GM21576 (cell line): ENCODE measurements around the gene SNRPB.
A peak's percentile ranks its signal among the peaks of the same experiment; 100 is the strongest.
"Not testable (repeated sequence)": the region's sequence is repeated elsewhere in the genome, so short reads cannot be mapped to it uniquely, and the experiment has no call there.

Source experiments
- ATAC-seq: cut with Tn5 transposase; IDR thresholded peaks from one replicate; pipeline ENCODE4 v1.9.1; 2021; ENCODE audit warnings: mild to moderate bottlenecking, moderate library complexity; ENCODE audit not compliant: unreplicated experiment

SNRPB gene

DNA sequence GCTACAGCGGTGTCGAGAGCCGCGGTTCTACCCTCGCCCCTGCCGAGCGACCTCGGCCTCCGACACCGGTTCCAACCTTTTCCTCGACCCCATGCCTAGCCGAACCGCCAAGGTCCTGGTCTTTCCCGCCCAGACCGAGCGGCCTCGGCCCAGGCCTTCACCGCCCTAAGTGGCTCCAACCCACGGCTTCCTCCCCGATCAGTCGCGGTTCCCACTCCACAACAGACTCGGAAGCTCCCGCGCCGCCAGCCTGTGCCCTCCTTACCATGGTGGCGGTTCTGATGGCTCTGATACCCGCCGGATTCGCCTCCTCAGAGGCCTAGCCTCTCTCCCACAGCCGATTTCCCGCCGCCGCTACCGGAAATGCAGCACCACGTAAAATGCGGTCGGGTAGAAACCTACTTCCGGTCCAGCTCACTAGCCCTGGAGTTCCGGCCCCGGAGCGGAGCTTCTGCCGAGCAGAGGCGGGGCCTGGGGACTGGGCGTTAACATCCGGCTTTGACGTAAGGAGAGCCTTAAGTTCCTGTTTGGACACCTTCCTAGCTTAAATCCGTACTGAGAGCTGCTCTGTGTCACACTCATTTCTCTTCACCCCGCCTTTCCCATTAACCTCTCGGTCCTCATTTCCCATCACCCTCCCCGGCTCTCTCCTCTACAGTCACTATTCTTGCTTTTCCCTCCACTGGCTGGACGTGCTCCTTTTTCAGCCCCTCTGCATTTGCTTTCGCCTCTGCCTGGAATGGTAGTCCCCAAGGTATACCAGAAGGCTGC, at the start of gene SNRPB:
SNRPB (minus strand) TSS at position 367 of the 771 bp plus-strand sequence; CDS start at position 268, 99 bp downstream.
- ATAC-seq: peak; percentile 97

DNA sequence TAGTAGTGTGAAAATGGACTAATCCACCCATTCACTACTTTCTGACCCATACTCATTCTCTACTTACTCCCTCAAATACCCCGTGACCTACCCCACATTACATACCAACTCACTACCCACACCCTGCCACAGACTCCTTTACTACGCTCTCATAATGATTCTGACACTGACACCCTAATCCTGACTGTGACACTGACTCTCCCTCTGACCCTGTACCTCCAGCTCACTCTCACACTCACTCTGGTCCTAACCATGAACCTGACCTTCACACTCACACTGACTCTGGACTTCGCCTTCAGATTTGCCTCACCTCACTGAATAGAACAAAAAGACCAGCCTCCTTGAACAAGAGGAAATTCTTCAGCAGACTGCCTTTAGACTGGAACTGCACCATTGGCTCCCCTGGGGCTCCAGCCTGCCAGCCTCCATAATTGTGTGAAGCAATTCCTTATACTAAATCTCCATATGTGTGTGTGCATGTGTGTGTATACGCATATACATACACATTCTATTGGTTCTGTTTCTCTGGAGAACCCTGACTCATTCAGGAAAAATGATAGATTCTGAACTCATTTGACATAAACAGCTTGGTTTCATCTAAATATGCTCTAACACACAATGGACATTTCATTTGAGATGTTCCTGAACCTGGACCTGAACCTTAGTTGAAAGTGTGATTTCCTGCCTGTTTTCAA, 48.7 kb upstream of the SNRPB start:
- no peak for ATAC-seq

DNA sequence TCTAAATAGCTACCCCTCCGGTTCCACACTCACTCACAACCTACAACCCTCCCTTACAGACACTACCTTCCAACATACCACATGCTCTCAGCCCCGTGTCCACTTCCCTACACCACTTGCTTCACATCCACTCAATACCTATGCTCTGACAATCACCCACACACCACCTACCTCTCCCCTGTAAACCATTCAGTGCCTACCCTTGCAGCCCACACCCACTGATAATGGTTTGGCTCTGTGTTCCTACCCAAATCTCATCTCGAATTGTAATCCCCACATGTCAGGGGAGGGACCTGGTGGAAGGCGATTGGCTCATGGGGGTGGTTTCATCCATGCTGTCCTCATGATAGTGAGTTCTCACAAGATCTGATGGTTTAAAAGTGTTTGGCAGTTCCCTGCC, 48.0 kb upstream of the SNRPB start:
- no peak for ATAC-seq

DNA sequence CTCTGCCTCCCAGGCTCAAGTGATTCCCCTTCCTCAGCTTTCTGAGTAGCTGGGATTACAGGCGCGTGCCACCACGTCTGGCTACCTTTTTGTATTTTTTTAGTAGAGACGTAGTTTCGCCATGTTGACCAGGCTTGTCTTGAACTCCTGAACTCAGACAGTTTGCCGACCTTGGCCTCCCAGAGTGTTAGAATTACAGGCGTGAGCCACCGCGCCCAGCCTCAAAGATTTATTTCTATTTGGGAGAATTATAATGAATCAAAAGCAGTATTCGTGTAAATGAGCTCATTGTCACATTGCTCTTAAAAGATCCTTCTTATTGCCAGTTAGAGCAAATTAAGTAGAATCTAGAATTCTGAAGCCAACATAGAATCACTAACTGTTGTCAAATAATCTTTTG, 47.5 kb upstream of the SNRPB start:
- ATAC-seq: no peak

DNA sequence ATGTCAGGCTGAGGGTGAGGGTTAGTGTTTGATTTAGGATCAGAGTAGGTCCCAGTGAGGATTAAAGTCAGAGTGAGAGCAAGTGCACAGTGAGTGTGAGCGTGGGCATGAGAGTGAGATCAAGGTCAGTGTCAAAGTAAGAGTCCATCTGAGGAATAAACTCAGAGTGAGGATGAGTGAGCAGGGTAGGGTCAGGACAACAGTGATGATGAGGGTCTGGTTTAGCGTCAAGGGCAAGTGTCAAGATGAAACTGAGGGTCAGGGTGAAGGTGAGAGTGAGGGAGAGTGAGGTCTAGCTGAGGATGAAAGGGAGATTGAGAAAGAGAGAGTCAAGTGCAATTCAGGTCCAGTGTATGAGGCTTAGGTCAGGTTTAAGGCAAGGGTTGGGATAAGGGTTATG, 45.8 kb upstream of the SNRPB start:
- ATAC-seq: no peak

DNA sequence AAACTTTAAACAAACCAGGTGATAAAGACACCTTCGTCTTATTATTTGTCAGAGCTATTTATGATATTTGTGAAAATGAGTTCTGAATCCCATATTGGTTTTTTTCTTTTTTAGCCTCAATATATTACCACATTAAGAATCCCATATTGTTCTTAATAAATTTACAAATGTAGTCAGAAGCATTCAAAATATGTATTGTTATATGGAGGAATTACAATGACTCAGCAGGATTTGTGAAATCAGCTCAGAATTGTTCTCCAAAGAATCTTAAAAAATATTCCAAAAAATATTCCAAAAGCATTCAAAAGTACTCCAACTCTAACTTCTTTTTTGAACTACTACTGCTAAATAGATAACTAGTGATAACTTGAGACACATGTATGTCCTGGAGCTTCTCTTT, 44.6 kb upstream of the SNRPB start:
- ATAC-seq: no peak

DNA sequence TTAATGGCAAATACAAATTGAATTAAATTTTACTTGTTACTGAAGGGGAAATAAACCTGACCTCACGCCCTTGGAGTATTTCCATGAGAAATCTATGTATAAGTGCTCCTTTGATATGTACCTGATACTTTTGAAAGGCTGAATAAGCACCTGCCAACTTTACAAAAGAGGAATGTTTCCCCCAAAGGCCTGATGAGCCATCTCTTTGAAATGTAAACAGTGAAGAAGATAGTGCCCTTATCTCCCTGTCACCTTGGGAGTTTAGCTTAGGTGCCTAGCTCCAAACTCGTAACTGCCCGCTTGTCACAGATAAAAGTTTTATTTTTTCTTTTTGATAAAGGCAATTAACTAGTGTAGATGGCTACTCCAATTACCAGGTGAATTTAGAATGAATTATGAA, 39.2 kb upstream of the SNRPB start:
- no peak for ATAC-seq

DNA sequence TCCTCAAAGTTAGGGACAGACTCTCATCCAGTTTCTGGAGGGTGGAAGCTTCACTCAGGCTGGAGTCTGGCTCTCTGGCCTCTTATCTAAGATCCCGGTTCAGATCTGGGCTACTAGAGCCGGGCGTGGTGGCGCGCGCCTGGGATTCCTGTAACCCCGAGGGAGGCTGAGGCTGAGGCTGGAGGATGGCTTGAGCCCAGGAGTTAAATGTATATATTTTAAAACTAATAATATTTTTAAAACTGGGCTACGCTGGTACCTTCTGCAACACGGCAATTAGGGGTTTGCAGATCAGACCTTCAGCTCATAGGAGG, 38.8 kb upstream of the SNRPB start:
- ATAC-seq: no peak

DNA sequence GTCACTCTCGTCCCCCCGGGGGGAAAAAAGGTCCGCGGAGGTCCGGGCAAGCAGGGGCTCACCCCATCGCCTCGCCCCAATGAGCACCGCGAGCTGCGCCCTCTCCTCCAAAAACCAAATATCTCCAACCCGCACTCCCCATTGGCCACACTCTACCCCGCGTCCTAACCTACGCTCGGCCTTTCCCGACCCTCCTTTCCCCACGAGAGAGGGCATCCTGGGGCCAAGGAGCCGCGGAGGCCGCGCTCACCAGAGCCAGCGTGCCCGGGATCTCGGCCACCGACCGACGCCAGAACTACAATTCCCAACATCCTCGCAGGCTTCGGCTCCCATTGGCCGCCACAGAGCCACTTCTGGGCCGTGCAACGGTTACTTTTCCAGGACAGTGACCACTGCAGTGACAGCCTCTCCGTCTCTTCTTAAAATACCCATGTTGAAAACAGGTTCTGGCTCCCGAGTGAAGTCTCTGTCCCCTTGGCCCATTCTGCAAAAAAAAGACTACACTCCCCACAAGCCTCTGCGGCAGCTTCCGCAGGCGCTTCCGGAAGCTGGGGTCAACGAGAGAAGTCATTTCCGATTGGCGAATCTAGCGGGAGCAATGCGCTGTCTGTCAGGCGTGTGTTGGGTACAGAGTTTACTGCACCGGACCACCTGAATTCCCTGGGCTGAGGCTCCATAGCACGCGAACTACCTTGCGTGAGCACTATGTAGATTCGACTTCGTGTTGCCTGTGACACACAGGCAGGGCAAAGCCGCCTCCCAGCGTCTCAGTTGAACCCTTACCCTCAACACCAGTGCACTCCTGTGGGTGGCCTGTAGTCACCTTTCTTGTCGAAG, 38.3 kb upstream of the SNRPB start, which contains the start of gene ZNF343:
ZNF343 (minus strand) TSS at position 285 of the 837 bp plus-strand sequence. CDS start 15,020 bp downstream, outside the sequence.
- ATAC-seq: peak; percentile 97

DNA sequence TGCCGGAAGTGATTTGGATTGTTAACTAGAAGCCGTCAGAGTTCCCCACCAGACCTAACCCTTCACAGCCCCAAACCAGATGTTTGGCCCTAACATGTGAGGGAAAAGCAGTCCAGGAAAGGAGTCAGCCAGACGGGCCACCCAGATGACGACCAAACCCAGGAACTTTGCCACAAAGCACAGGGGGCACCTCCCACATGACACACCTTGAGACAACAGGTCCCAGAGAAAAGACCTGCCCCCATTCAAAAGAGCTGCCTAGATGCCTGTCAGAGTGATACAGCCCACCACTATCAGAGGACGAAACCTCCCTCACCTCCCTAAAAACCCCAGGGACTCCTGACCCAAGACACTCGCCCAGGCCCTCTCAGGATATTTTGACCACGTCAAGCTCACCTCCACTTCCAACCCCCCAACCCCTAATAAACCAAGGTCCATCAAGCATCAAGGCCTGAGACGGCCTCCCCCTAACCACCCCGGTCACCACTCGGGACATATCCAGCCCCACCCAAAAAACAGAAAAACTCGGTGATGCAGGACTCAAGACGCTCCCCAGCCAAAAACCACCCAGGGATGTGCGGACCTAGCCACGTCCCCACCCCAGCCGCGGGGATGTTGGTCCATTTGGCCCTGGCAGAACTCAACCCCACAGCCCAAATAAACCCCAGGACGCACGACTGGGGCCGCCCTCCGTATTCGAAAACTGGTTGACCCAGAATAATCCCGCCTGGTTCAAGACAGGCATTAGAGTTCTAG, 37.5 kb upstream of the SNRPB start:
- no peak for ATAC-seq

DNA sequence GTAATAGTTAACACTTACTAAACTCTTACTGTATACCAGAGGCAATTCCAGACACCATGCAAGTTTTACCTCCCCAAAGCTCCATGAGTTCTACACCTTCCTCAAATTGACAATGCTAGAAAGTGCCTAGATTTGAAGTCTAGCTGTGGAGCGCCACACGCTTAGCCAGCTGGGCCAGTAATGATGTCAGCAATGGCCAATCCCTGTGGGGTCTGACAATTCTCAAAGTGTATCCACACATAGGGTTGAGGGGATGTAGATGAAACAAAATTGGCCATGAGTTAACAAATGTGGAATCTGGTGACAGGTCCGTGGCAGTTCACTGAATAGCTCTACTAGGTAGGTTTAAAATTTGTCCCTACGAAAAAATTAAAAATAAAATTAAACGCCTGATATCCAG, 36.9 kb upstream of the SNRPB start:
- ATAC-seq: no peak

DNA sequence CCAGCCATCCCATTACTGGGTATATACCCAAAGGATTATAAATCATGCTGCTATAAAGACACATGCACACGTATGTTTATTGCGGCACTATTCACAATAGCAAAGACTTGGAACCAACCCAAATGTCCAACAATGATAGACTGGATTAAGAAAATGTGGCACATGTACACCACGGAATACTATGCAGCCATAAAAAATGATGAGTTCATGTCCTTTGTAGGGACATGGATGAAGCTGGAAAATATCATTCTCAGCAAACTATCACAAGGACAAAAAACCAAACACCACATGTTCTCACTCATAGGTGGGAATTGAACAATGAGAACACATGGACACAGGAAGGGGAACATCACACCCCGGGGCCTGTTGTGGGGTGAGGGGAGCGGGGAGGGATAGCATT, 35.8 kb upstream of the SNRPB start:
- ATAC-seq: not testable (repeated sequence)

DNA sequence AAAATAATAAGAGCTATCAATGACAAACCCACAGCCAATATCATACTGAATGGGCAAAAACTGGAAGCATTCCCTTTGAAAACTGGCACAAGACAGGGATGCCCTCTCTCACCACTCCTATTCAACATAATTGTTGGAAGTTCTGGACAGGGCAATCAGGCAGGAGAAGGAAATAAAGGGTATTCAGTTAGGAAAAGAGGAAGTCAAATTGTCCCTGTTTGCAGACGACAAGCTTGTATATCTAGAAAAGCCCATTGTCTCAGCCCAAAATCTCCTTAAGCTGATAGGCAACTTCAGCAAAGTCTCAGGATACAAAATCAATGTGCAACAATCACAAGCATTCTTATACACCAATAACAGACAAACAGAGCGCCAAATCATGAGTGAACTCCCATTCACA, 34.2 kb upstream of the SNRPB start:
- not testable (repeated sequence) for ATAC-seq

DNA sequence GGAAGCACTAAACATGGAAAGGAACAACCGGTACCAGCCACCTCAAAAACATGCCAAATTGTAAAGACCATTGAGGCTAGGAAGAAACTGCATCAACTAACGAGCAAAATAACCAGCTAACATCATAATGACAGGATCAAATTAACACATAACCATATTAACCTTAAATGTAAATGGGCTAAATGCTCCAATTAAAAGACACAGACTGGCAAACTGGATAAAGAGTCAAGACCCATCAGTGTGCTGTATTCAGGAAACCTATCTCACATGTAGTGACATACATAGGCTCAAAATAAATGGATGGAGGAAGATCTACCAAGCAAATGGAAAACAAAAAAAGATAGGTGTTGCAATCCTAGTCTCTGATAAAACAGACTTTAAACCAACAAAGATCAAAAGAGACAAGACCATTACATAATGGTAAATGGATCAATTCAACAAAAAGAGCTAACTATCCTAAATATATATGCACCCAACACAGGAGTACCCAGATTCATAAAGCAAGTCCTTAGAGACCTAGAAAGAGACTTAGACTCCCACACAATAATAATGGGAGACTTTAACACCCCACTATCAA, 32.3 kb upstream of the SNRPB start:
- not testable (repeated sequence) for ATAC-seq

DNA sequence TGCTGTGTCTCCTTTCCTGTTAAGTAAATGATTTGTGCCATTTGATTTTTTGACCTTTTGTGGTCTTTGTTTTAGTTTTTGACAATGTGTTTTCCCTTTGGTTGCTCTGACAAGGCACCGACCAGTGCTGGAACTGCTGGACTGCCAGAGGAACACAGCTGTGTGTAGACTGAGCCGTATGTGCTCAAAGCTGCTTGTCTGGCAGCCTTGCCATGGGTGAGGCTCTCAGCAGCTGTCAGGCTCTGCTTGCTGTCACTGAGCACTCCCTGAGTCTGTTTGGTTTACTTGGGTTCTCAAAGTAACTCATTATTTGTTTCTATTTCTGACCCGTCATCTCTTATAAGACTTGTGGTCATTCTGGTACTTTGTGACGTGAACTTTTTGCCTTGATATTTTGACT, 15.1 kb upstream of the SNRPB start:
- no peak for ATAC-seq

DNA sequence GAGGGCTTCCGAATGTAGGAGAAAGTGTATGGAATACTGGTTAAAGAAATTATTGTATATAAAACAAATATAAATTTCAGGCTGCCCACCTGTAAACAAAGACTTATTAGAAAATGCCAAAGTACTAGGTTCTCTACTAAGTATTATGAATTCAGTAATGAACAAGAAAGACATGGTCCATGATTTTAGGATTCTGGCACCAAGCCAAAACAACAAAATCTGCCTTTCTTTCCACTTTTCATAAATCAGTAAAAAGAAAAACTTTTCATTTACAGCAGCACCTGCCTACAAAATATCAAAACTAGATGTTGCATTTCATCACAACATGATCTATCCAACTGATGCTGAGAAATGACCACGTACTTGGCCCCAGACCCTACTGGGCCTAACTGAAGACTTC, 14.5 kb upstream of the SNRPB start:
- no peak for ATAC-seq

DNA sequence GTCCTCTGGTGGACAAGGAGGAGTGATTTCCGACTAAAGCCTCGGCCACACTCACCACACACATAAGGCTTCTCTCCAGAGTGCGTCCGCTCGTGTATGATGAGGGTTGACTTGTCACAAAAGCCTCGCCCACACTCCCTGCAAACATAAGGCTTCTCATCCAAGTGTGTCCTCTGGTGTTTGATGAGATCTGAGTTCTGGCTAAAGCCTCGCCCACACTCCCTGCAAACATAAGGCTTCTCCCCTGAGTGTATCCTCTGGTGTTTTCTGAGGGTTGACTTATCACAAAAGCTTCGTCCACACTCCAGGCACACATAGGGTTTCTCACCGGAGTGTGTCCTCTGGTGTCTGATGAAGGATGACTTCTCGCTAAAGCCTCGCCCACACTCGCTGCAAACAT, 12.9 kb upstream of the SNRPB start:
- no peak for ATAC-seq

DNA sequence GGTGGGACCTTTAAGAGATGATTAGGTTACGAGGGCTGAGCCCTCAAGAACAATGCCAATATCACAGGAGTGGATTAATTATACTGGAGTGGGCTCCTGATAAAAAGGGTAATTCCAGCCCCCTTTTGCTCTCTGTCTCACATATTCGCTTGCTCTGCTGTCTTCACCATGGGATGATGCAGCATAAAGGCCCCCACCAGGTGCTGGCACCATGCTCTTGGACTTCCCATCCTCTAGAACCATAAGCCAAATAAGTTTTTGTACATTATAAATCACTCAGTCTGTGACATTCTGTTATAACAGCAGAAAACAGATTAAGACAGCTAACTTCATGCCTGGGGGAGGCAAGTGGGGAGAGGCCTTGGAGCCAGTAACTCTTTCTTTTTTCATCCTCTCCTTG, 9.8 kb upstream of the SNRPB start:
- ATAC-seq: no peak

DNA sequence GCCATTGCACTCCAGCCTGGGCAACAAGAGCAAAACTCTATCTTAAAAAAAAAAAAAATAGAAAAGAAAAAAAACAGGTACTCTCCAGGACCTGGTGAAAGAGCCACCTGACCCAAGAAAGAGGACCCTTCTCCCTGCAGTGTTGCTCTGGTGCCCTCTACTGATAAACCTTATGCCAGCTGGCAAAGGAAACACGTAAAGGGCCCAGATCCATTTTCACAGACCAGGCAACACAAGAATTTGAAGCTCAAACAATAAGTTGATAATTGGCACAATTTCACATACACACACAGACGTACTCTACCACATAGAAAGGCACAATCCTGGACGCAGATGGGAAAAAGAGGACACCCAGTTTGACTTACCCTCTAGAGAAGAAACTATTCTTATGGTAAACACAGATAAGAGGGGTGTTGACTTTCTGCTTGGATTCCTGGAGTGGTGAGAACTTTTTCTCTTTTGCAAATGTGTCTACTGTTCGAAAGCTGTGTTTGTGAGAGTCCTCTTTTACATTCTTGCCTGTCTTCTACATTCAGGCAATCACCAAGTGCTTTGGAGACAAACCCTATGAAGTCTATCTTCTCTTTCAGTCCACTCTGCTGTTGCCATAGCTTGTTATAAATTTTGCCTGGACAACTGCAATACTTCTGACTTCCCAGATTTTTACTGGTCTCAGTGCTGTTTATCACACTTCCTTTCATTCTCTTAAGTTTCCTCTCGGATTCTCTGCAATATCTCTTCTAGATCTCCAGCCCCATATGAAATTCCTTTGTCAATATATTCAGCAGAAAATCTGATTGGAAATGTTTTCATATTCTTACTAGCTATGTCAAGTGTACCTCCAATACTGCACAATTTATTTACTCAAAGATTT, 6.4 kb upstream of the SNRPB start:
- ATAC-seq: no peak
